CD4-positive, CD25-positive, alpha-beta regulatory T cell (primary cell): ENCODE results near the gene COL21A1. TPM values are rescaled to one million over a fixed set of nuclear protein-coding genes. Genes with fewer than 3 reads are reported as not detected.

Source experiments
- ATAC-seq, 2 donors: fragments of 150-1000 bp; cut with Tn5 transposase; one replicate each; pipeline ENCODE4 v1.10.0; 2021; ENCODE audit warnings: low read depth in 2 of 2, moderate number of reproducible peaks in 2 of 2, moderate library complexity in 1 of 2
- DNase-seq, 3 donors: peaks; one replicate each; pipeline versions ENCODE4 v3.0.0 to v3.0.0-alpha.2; 2012 to 2022; ENCODE audit warnings: mixed read lengths in 1 of 3
- H3K27ac ChIP-seq: one replicate; pipeline ENCODE4 v1.7.0; 2013; ENCODE audit warnings: mild to moderate bottlenecking, low read length; ENCODE audit not compliant: insufficient read depth, poor library complexity, severe bottlenecking
- H3K27me3 ChIP-seq: one replicate; pipeline ENCODE4 v1.7.0; 2013; ENCODE audit warnings: low read length; ENCODE audit not compliant: control insufficient read depth, insufficient read depth
- H3K36me3 ChIP-seq: one replicate; pipeline ENCODE4 v1.7.0; 2013; ENCODE audit warnings: mild to moderate bottlenecking, low read length, moderate library complexity; ENCODE audit not compliant: control insufficient read depth, insufficient read depth
- H3K4me1 ChIP-seq: 2 replicates; pipeline ENCODE4 v1.7.0; 2013; ENCODE audit warnings: mild to moderate bottlenecking, low read length; ENCODE audit not compliant: insufficient read depth, control insufficient read depth, poor library complexity, severe bottlenecking
- H3K4me3 ChIP-seq: one replicate; pipeline ENCODE4 v1.7.0; 2013; ENCODE audit warnings: low read depth, mild to moderate bottlenecking, low read length, moderate library complexity
- H3K9me3 ChIP-seq, 2 experiments: 1 replicate in 1 of 2; 2 replicates in 1 of 2; pipeline ENCODE4 v1.7.0; 2013; ENCODE audit warnings: low read length in 2 of 2, mild to moderate bottlenecking in 1 of 2, moderate library complexity in 1 of 2; ENCODE audit not compliant: control insufficient read depth in 2 of 2
- H3K27ac Mint-ChIP-seq, 3 donors: one replicate each; pipeline ENCODE4 v1.8.0; 2020 to 2022; ENCODE audit warnings: mild to moderate bottlenecking in 3 of 3, mixed read lengths in 3 of 3, moderate library complexity in 2 of 3
- H3K27me3 Mint-ChIP-seq: one replicate; pipeline ENCODE4 v1.8.0; 2022; ENCODE audit warnings: mild to moderate bottlenecking, mixed read lengths
- H3K36me3 Mint-ChIP-seq: one replicate; pipeline ENCODE4 v1.8.0; 2020; ENCODE audit warnings: mixed read lengths
- H3K4me1 Mint-ChIP-seq, 4 donors: one replicate each; pipeline ENCODE4 v1.8.0; 2020 to 2022; ENCODE audit warnings: mixed read lengths in 4 of 4, mild to moderate bottlenecking in 1 of 4
- H3K4me3 Mint-ChIP-seq, 4 donors: one replicate each; pipeline ENCODE4 v1.8.0; 2020 to 2022; ENCODE audit warnings: mild to moderate bottlenecking in 4 of 4, mixed read lengths in 4 of 4, moderate library complexity in 3 of 4
- H3K9me3 Mint-ChIP-seq, 7 donors: one replicate each; pipeline ENCODE4 v1.8.0; 2020 to 2022; ENCODE audit warnings: mixed read lengths in 7 of 7, mild to moderate bottlenecking in 3 of 7, moderate library complexity in 2 of 7
- polyA plus RNA-seq, 4 donors: library from polyadenylated mRNA; unstranded; fragments of 300-500 nt; fragmentation: Illumina TruSeq; gene quantifications; one replicate each; pipeline ENCODE4 v1.2.3, GENCODE V29; 2021
- total RNA-seq: library from RNA; stranded (reverse); gene quantifications from one replicate; pipeline ENCODE4 v1.2.3, GENCODE V29; 2022

Gene COL21A1
- total and polyA plus RNA-seq, 5 donors from 2014 or later, result not detected

- H3K4me3 Mint-ChIP-seq, result no peak overlapping the region
- H3K36me3 Mint-ChIP-seq, result no peaks in the 10 kb centered on the region
Measured at GRCh38 chr6:56145616-56146015, 101.8 kb downstream of the COL21A1 start.

DNA sequence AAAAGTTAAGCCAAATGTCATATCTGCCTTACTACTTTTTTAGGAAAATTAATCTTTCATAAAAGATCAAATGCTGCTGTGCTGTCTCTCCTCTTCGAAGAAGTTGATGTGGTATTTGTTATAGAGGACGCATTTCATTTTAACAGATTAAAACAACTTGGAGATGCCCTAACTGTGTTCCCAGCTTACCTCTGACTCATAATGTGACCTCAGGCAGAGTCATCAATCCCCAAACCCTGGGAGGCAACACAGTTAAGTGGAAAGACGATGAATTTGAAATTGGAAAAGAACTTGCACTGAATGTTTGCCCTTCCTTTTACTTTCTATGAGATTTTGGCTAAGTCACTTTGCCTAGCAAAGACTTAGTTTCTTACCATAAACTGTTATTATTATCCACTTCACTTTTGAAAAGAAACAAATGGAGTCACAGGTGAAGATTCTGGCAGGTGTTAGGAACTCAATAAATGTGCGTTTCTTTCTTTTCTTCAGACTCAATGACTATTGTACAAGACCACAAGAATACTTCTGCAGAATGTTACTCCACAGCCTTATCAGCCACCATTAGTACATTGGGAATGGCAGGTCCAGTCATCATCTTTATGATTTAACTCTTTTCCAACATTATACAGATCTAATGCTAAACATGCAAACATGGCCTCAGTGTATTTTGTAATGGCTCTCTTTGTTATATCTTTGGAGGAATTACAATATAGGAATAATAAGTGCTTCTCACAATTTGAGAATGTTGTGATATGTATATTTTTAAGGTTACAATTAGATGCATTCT lies 102.6 kb downstream of the COL21A1 start:
- Histone ChIP-seq H3K27me3 (no peaks in the 10 kb centered on the region), H3K9me3 (no peaks in the 10 kb centered on the region), H3K27ac (no peak overlapping the region), H3K36me3 (no peaks in the 10 kb centered on the region), H3K4me1 (no peaks in the 10 kb centered on the region), H3K4me3 (no peak overlapping the region)
- H3K36me3 Mint-ChIP-seq, result no peaks in the 10 kb centered on the region
- no peak overlapping the region for H3K4me3 Mint-ChIP-seq
- H3K27ac Mint-ChIP-seq, result no peak overlapping the region
- H3K4me1 Mint-ChIP-seq, result no peaks in the 10 kb centered on the region
- ATAC-seq, result no peak
- DNase-seq, result no peak
- H3K9me3 Mint-ChIP-seq, result peaks cover 0 to 36% (median 15%) of the 10 kb centered on the region in 7 donors
- H3K27me3 Mint-ChIP-seq, result no peaks in the 10 kb centered on the region

More at GRCh38 chr6:56145616-56146015, 101.8 kb downstream of the COL21A1 start:
- DNase-seq (no peak), ATAC-seq (no peak)
- no peaks in the 10 kb centered on the region for H3K36me3 ChIP-seq
- H3K27ac ChIP-seq, result no peak overlapping the region
- H3K27me3 ChIP-seq, result no peaks in the 10 kb centered on the region
- H3K4me3 ChIP-seq, result no peak overlapping the region
- Mint-ChIP-seq H3K27me3 (no peaks in the 10 kb centered on the region), H3K4me1 (no peaks in the 10 kb centered on the region), H3K9me3 (peaks cover 1 to 40% (median 15%) of the 10 kb centered on the region in 7 donors), H3K27ac (no peak overlapping the region)
- no peaks in the 10 kb centered on the region for H3K9me3 ChIP-seq
- no peaks in the 10 kb centered on the region for H3K4me1 ChIP-seq

GRCh38 chr6:56143796-56144195 lies 103.6 kb downstream of the COL21A1 start:
- Histone ChIP-seq H3K27me3 (no peaks in the 10 kb centered on the region), H3K4me1 (no peaks in the 10 kb centered on the region), H3K9me3 (no peaks in the 10 kb centered on the region), H3K4me3 (no peak overlapping the region), H3K27ac (no peak overlapping the region), H3K36me3 (no peaks in the 10 kb centered on the region)
- Mint-ChIP-seq H3K27me3 (no peaks in the 10 kb centered on the region), H3K4me3 (no peak overlapping the region), H3K27ac (no peak overlapping the region), H3K36me3 (no peaks in the 10 kb centered on the region), H3K4me1 (no peaks in the 10 kb centered on the region), H3K9me3 (peaks cover 0 to 31% (median 10%) of the 10 kb centered on the region in 7 donors)
- DNase-seq (no peak), ATAC-seq (no peak)

DNA sequence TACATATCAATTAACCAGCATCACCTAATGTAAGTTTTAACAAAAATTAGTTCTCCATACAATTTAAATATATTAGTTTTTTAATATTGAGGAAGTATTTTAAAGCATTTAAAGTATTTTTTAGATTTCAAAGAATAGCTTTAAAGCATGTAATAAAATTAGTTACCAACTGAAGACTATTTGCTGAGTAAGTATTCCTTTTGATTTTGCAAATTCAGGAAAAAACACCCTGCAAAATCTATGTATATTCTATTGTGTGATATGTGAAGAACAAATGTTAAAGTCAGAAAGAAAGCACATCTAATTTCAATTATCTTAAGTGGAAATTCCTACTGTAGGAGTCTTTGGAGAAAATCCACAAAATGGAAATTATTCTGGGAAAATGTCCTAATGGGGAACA lies 107.3 kb downstream of the COL21A1 start:
- H3K36me3 Mint-ChIP-seq, result no peaks in the 10 kb centered on the region
- Histone ChIP-seq H3K27ac (no peak overlapping the region), H3K36me3 (no peaks in the 10 kb centered on the region), H3K9me3 (no peaks in the 10 kb centered on the region), H3K27me3 (no peaks in the 10 kb centered on the region), H3K4me3 (no peak overlapping the region), H3K4me1 (no peaks in the 10 kb centered on the region)
- H3K27ac Mint-ChIP-seq, result no peak overlapping the region
- no peaks in the 10 kb centered on the region for H3K4me1 Mint-ChIP-seq
- no peak overlapping the region for H3K4me3 Mint-ChIP-seq
- ATAC-seq, result no peak
- no peak for DNase-seq
- peaks cover under 1 to 29% (median 13%) of the 10 kb centered on the region in 7 donors for H3K9me3 Mint-ChIP-seq
- H3K27me3 Mint-ChIP-seq, result no peaks in the 10 kb centered on the region

GRCh38 chr6:56115715-56116114 lies 131.7 kb downstream of the COL21A1 start:
- Histone ChIP-seq H3K4me3 (no peak overlapping the region), H3K9me3 (peaks cover 5 to 13% of the 10 kb centered on the region in 2 experiments), H3K36me3 (no peaks in the 10 kb centered on the region), H3K27ac (no peak overlapping the region), H3K27me3 (no peaks in the 10 kb centered on the region), H3K4me1 (no peaks in the 10 kb centered on the region)
- DNase-seq (no peak), ATAC-seq (no peak)
- H3K36me3 Mint-ChIP-seq, result no peaks in the 10 kb centered on the region
- no peak overlapping the region for H3K4me3 Mint-ChIP-seq
- no peak overlapping the region for H3K27ac Mint-ChIP-seq
- no peaks in the 10 kb centered on the region for H3K27me3 Mint-ChIP-seq
- H3K9me3 Mint-ChIP-seq, result peaks cover 4 to 20% (median 10%) of the 10 kb centered on the region in 7 donors
- H3K4me1 Mint-ChIP-seq, result no peaks in the 10 kb centered on the region

GRCh38 chr6:56109149-56109548 lies 138.2 kb downstream of the COL21A1 start:
- no peak for ATAC-seq
- no peak for DNase-seq
- Histone ChIP-seq H3K27ac (no peak overlapping the region), H3K27me3 (no peaks in the 10 kb centered on the region), H3K4me3 (no peak overlapping the region), H3K4me1 (no peaks in the 10 kb centered on the region), H3K36me3 (no peaks in the 10 kb centered on the region), H3K9me3 (peaks cover 5% of the 10 kb centered on the region in 2 experiments)
- Mint-ChIP-seq H3K36me3 (no peaks in the 10 kb centered on the region), H3K27ac (no peak overlapping the region), H3K4me1 (no peaks in the 10 kb centered on the region), H3K9me3 (peaks cover 1 to 12% (median 8%) of the 10 kb centered on the region in 7 donors), H3K4me3 (no peak overlapping the region), H3K27me3 (no peaks in the 10 kb centered on the region)

GRCh38 chr6:56106231-56106630 lies 141.1 kb downstream of the COL21A1 start:
- ATAC-seq, result no peak
- H3K27me3 Mint-ChIP-seq, result no peaks in the 10 kb centered on the region
- H3K27ac ChIP-seq, result no peak overlapping the region
- H3K27me3 ChIP-seq, result no peaks in the 10 kb centered on the region
- no peak for DNase-seq
- peaks cover 1 to 12% (median 5%) of the 10 kb centered on the region in 7 donors for H3K9me3 Mint-ChIP-seq
- H3K4me1 Mint-ChIP-seq, result no peaks in the 10 kb centered on the region
- H3K36me3 Mint-ChIP-seq, result no peaks in the 10 kb centered on the region
- H3K36me3 ChIP-seq, result no peaks in the 10 kb centered on the region
- H3K4me3 Mint-ChIP-seq, result no peak overlapping the region
- no peaks in the 10 kb centered on the region for H3K4me1 ChIP-seq
- no peaks in the 10 kb centered on the region for H3K9me3 ChIP-seq
- H3K27ac Mint-ChIP-seq, result no peak overlapping the region
- no peak overlapping the region for H3K4me3 ChIP-seq

DNA sequence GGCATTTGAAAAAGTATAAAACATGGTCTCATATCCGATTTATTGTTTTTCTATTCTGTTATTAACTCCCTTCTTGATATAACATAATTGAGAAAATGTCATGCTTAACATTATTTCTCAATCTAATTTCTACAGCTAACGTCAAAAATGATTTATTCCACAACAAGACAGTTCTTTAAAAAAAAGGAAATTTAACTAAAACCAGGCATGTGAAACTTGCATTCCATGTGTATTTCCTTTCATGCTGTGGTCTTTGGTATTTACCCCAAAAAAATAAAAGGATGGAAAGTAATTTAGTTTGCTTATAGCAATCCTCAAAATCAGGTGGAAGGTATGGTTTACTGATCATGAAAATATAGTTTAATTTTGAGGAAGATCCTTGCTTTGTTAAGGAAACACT lies 142.8 kb downstream of the COL21A1 start:
- Mint-ChIP-seq H3K36me3 (no peaks in the 10 kb centered on the region), H3K4me1 (no peaks in the 10 kb centered on the region), H3K9me3 (peaks cover 1 to 21% (median 4%) of the 10 kb centered on the region in 7 donors), H3K27ac (no peak overlapping the region), H3K27me3 (no peaks in the 10 kb centered on the region), H3K4me3 (no peak overlapping the region)
- H3K9me3 ChIP-seq, result no peaks in the 10 kb centered on the region
- ATAC-seq (no peak), DNase-seq (no peak)
- no peak overlapping the region for H3K4me3 ChIP-seq
- H3K36me3 ChIP-seq, result no peaks in the 10 kb centered on the region
- H3K27ac ChIP-seq, result no peak overlapping the region
- no peaks in the 10 kb centered on the region for H3K4me1 ChIP-seq
- no peaks in the 10 kb centered on the region for H3K27me3 ChIP-seq
